ENCODE measurements around the gene PITPNC1. TPM values are rescaled to one million over a fixed set of nuclear protein-coding genes. Genes with fewer than 3 reads are reported as not detected.
"Not testable (repeated sequence)": the region's sequence is repeated elsewhere in the genome, so short reads cannot be mapped to it uniquely, and the experiment has no call there.

The PITPNC1 gene
- 10 to 100 TPM; 73.9 to 81.9 TPM for total RNA-seq

- Mint-ChIP-seq H3K4me1 (ENCODE audit: low read depth in 2 of 2) (peaks cover 27 to 33% of the 10 kb centered on the region in 2 donors), H3K9me3 (no peaks in the 10 kb centered on the region), H3K4me3 (peak within 1 kb of the TSS; percentile 92), H3K27ac (peak within 1 kb of the TSS; percentile 69 to 85), H3K27me3 (no peaks in the 10 kb centered on the region), H3K36me3 (peaks cover 7% of the 10 kb centered on the region)
- ATAC-seq (peak; percentile 90 to 94), DNase-seq (ENCODE audit: low spot score) (peak; percentile 93)
Measured at GRCh38 chr17:67376737-67377487, at the start of gene PITPNC1. PITPNC1 (plus strand) TSS chr17:67377281.

GRCh38 chr17:67328026-67328425 is 49.1 kb upstream of the PITPNC1 start:
- no peaks in the 10 kb centered on the region for H3K36me3 Mint-ChIP-seq
- no peaks in the 10 kb centered on the region for H3K9me3 Mint-ChIP-seq
- no peak overlapping the region for H3K4me3 Mint-ChIP-seq
- ATAC-seq = no peak
- H3K27ac Mint-ChIP-seq = no peak overlapping the region
- peaks cover 0 to 2% of the 10 kb centered on the region in 2 donors for H3K27me3 Mint-ChIP-seq
- no peak for DNase-seq (ENCODE audit: low spot score)
- no peaks in the 10 kb centered on the region for H3K4me1 Mint-ChIP-seq (ENCODE audit: low read depth in 2 of 2)

- not testable (repeated sequence) for H3K4me3 Mint-ChIP-seq; H3K36me3 Mint-ChIP-seq; H3K27ac Mint-ChIP-seq; H3K9me3 Mint-ChIP-seq; DNase-seq (ENCODE audit: low spot score); H3K4me1 Mint-ChIP-seq (ENCODE audit: low read depth in 2 of 2); H3K27me3 Mint-ChIP-seq; ATAC-seq
Measured at GRCh38 chr17:67331381-67332161, 45.5 kb upstream of the PITPNC1 start.

GRCh38 chr17:67332162-67332508 is 44.9 kb upstream of the PITPNC1 start:
- DNase-seq (ENCODE audit: low spot score); H3K4me1 Mint-ChIP-seq (ENCODE audit: low read depth in 2 of 2); ATAC-seq; H3K4me3 Mint-ChIP-seq; H3K27me3 Mint-ChIP-seq; H3K27ac Mint-ChIP-seq; H3K9me3 Mint-ChIP-seq; H3K36me3 Mint-ChIP-seq: not testable (repeated sequence)

- Mint-ChIP-seq H3K9me3 (no peaks in the 10 kb centered on the region), H3K4me3 (no peak overlapping the region), H3K36me3 (peaks cover 7% of the 10 kb centered on the region), H3K27me3 (no peaks in the 10 kb centered on the region), H3K27ac (no peak overlapping the region), H3K4me1 (ENCODE audit: low read depth in 2 of 2) (peaks cover 0 to 4% of the 10 kb centered on the region in 2 donors)
- ATAC-seq (no peak), DNase-seq (ENCODE audit: low spot score) (no peak)
Measured at GRCh38 chr17:67335245-67335835, 41.7 kb upstream of the PITPNC1 start.

GRCh38 chr17:67336859-67337258 is 40.2 kb upstream of the PITPNC1 start:
- Mint-ChIP-seq H3K9me3 (no peaks in the 10 kb centered on the region), H3K4me1 (ENCODE audit: low read depth in 2 of 2) (peaks cover 0 to 4% of the 10 kb centered on the region in 2 donors), H3K27me3 (no peaks in the 10 kb centered on the region), H3K27ac (no peak overlapping the region), H3K36me3 (peaks cover 19% of the 10 kb centered on the region), H3K4me3 (no peak overlapping the region)
- DNase-seq (ENCODE audit: low spot score) (no peak), ATAC-seq (no peak)

GRCh38 chr17:67338353-67338752 is 38.7 kb upstream of the PITPNC1 start:
- H3K4me3 Mint-ChIP-seq; ATAC-seq; DNase-seq (ENCODE audit: low spot score); H3K27ac Mint-ChIP-seq; H3K9me3 Mint-ChIP-seq; H3K4me1 Mint-ChIP-seq (ENCODE audit: low read depth in 2 of 2); H3K27me3 Mint-ChIP-seq: not testable (repeated sequence)
- H3K36me3 Mint-ChIP-seq = peaks cover 23% of the 10 kb centered on the region

- H3K27me3 Mint-ChIP-seq = no peaks in the 10 kb centered on the region
- H3K36me3 Mint-ChIP-seq = peaks cover 48% of the 10 kb centered on the region
- peaks cover 0 to 4% of the 10 kb centered on the region in 2 donors for H3K4me1 Mint-ChIP-seq (ENCODE audit: low read depth in 2 of 2)
- no peaks in the 10 kb centered on the region for H3K9me3 Mint-ChIP-seq
- DNase-seq (ENCODE audit: low spot score) (no peak), ATAC-seq (no peak)
- no peak overlapping the region for H3K4me3 Mint-ChIP-seq
- H3K27ac Mint-ChIP-seq = no peak overlapping the region
Measured at GRCh38 chr17:67343237-67343636, 33.8 kb upstream of the PITPNC1 start.

- no peak overlapping the region for H3K4me3 Mint-ChIP-seq
- ATAC-seq (no peak), DNase-seq (ENCODE audit: low spot score) (no peak)
- peaks cover 0 to 6% of the 10 kb centered on the region in 2 donors for H3K4me1 Mint-ChIP-seq (ENCODE audit: low read depth in 2 of 2)
- no peak overlapping the region for H3K27ac Mint-ChIP-seq
- H3K9me3 Mint-ChIP-seq = no peaks in the 10 kb centered on the region
- H3K27me3 Mint-ChIP-seq = no peaks in the 10 kb centered on the region
- peaks cover 36% of the 10 kb centered on the region for H3K36me3 Mint-ChIP-seq
Measured at GRCh38 chr17:67347826-67348225, 29.3 kb upstream of the PITPNC1 start.

- no peak for ATAC-seq
- H3K4me1 Mint-ChIP-seq (ENCODE audit: low read depth in 2 of 2) = peaks cover 0 to 2% of the 10 kb centered on the region in 2 donors
- H3K27me3 Mint-ChIP-seq = no peaks in the 10 kb centered on the region
- no peak overlapping the region for H3K27ac Mint-ChIP-seq
- DNase-seq (ENCODE audit: low spot score) = no peak
- peaks cover 32% of the 10 kb centered on the region for H3K36me3 Mint-ChIP-seq
- H3K9me3 Mint-ChIP-seq = no peaks in the 10 kb centered on the region
- no peak overlapping the region for H3K4me3 Mint-ChIP-seq
Measured at GRCh38 chr17:67349420-67349819, 27.7 kb upstream of the PITPNC1 start.

- no peaks in the 10 kb centered on the region for H3K9me3 Mint-ChIP-seq
- no peak overlapping the region for H3K27ac Mint-ChIP-seq
- DNase-seq (ENCODE audit: low spot score) (no peak), ATAC-seq (no peak)
- H3K4me1 Mint-ChIP-seq (ENCODE audit: low read depth in 2 of 2) = peaks cover 0 to 5% of the 10 kb centered on the region in 2 donors
- H3K36me3 Mint-ChIP-seq = peaks cover 23% of the 10 kb centered on the region
- no peaks in the 10 kb centered on the region for H3K27me3 Mint-ChIP-seq
- H3K4me3 Mint-ChIP-seq = no peak overlapping the region
Measured at GRCh38 chr17:67353161-67353560, 23.9 kb upstream of the PITPNC1 start.

- Mint-ChIP-seq H3K36me3 (peaks cover 23% of the 10 kb centered on the region), H3K27me3 (no peaks in the 10 kb centered on the region), H3K4me1 (ENCODE audit: low read depth in 2 of 2) (peaks cover 6 to 10% of the 10 kb centered on the region in 2 donors), H3K27ac (no peak overlapping the region), H3K9me3 (no peaks in the 10 kb centered on the region), H3K4me3 (no peak overlapping the region)
- DNase-seq (ENCODE audit: low spot score) (no peak), ATAC-seq (no peak)
Measured at GRCh38 chr17:67353929-67354574, 23.0 kb upstream of the PITPNC1 start.

GRCh38 chr17:67358612-67359011 is 18.5 kb upstream of the PITPNC1 start:
- DNase-seq (ENCODE audit: low spot score) (no peak), ATAC-seq (no peak)
- peak overlapping the region; percentile 65 for H3K4me3 Mint-ChIP-seq
- H3K4me1 Mint-ChIP-seq (ENCODE audit: low read depth in 2 of 2) = peaks cover 31 to 32% of the 10 kb centered on the region in 2 donors
- H3K27ac Mint-ChIP-seq = peak overlapping the region; percentile 80 to 90
- H3K27me3 Mint-ChIP-seq = no peaks in the 10 kb centered on the region
- peaks cover 35% of the 10 kb centered on the region for H3K36me3 Mint-ChIP-seq
- no peaks in the 10 kb centered on the region for H3K9me3 Mint-ChIP-seq
